Muscle of leg (tissue), 11 donors: Measurements from ENCODE around the gene PCCA. TPM values are rescaled to one million over a fixed set of nuclear protein-coding genes. Genes with fewer than 3 reads are reported as not detected.

Experiments
- DNase-seq: peaks from one replicate; pipeline ENCODE4 v3.0.0; 2013
- H3K27ac ChIP-seq: one replicate; pipeline ENCODE4 v1.5.1; 2013; ENCODE audit warnings: mild to moderate bottlenecking, low read length, control low read depth
- H3K27me3 ChIP-seq: one replicate; pipeline ENCODE4 v1.6.1; 2013; ENCODE audit warnings: low read length; ENCODE audit not compliant: control insufficient read depth, insufficient read depth
- H3K36me3 ChIP-seq: one replicate; pipeline ENCODE4 v1.6.1; 2013; ENCODE audit warnings: low read length; ENCODE audit not compliant: control insufficient read depth, insufficient read depth
- H3K4me1 ChIP-seq: one replicate; pipeline ENCODE4 v1.6.1; 2013; ENCODE audit warnings: low read length; ENCODE audit not compliant: control insufficient read depth, insufficient read depth
- H3K4me3 ChIP-seq: one replicate; pipeline ENCODE4 v1.5.1; 2013; ENCODE audit warnings: low read length, control low read depth
- H3K9me3 ChIP-seq: replicated peaks from 2 replicates; pipeline ENCODE4 v1.6.1; 2013; ENCODE audit warnings: low read depth, low read length; ENCODE audit not compliant: control insufficient read depth
- WGBS: methylation state at CpG from one replicate; pipeline ENCODE4 v1.1.5; 2013; ENCODE audit warnings: missing lambda C conversion rate; ENCODE audit not compliant: insufficient coverage; 5-methylcytosine and 5-hydroxymethylcytosine counted together
- polyA plus RNA-seq, 8 donors: library from polyadenylated mRNA; unstranded; fragments of 120-200 nt; gene quantifications; one replicate each; pipeline versions ENCODE4 v1.2.1 to v1.2.3, GENCODE V29; 2013; ENCODE audit warnings: inconsistent platforms in 1 of 8, low replicate concordance in 1 of 8; ENCODE audit not compliant: insufficient read length in 8 of 8, insufficient read depth in 1 of 8
- total RNA-seq: library from RNA; stranded (reverse); fragments of 120-200 nt; gene quantifications from one replicate; pipeline ENCODE4 v1.2.4, GENCODE V29; 2013

The PCCA gene
- total and polyA plus RNA-seq, 9 donors, result 23.9 to 35.5 (median 29.5) TPM

DNA sequence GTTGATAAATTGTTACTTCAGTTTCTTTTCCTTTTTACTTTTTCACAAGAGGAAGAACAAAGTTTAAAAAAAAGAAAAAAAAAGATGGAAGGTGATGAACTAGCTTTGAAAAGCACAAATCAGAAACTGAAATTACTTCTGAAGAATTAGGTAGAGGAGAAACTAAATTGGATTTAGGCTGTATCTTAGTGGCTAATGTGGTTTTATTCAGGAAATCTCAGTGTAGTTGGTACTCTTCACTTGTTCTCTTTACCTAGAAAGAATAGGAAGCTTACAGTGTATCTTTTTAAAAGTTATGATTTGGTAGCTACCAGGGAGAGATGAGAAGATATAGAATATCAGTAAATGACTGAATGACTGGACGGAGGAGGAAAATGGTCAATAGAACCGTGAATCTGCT lies 252.0 kb downstream of the PCCA start:
- H3K4me3 ChIP-seq, result no peak overlapping the region
- peaks cover 7% of the 10 kb centered on the region for H3K36me3 ChIP-seq
- no CpG with 5 or more reads among the region's 2 CpGs for WGBS
- H3K9me3 ChIP-seq, result peaks cover 8% of the 10 kb centered on the region
- DNase-seq, result no peak
- no peaks in the 10 kb centered on the region for H3K4me1 ChIP-seq
- no peak overlapping the region for H3K27ac ChIP-seq
- H3K27me3 ChIP-seq, result no peaks in the 10 kb centered on the region

DNA sequence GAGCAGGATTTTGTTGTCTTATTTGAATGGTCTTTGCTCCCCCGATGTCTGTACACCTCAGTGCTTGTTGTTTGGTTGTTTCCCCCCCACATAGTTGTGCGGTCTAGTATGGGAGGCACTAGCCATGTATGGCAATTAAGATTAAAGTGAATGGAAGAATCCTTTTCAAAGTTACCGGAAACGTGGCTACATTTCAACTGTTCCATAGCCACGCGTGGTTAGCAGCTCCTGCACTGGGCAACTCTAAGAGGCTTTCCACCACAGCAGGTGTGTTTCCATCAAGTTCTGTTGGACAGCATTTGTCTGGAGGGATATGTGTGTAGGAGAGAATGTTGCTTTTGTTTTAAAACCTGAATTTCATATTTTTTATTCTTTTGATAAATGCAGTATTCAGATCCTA lies 252.4 kb downstream of the PCCA start:
- no peak overlapping the region for H3K4me3 ChIP-seq
- H3K36me3 ChIP-seq, result peaks cover 7% of the 10 kb centered on the region
- DNase-seq, result no peak
- peaks cover 8% of the 10 kb centered on the region for H3K9me3 ChIP-seq
- WGBS, result no CpG with 5 or more reads among the region's 6 CpGs
- H3K4me1 ChIP-seq, result no peaks in the 10 kb centered on the region
- no peak overlapping the region for H3K27ac ChIP-seq
- no peaks in the 10 kb centered on the region for H3K27me3 ChIP-seq

DNA sequence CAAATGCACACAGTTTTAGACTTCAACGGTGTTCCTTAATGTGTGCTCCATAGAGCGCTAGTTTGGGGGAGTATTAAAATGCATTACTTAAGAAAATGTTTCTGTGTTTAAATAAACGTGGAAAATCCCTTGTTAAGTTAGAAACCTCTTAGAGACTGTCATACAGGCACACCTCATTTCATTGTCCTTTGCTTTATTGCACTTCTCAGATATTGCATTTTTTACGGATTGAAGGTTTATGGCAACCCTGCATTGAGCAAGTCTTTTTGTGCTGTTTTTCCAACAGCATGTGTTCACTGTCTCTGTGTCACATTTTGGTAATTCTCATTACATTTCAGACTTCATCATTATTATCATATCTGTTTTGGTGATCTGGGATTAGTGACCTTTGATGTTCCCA lies 255.7 kb downstream of the PCCA start:
- no peak for DNase-seq
- H3K4me3 ChIP-seq, result no peak overlapping the region
- no peaks in the 10 kb centered on the region for H3K27me3 ChIP-seq
- H3K27ac ChIP-seq, result no peak overlapping the region
- H3K9me3 ChIP-seq, result peaks cover 8% of the 10 kb centered on the region
- H3K4me1 ChIP-seq, result no peaks in the 10 kb centered on the region
- peaks cover 5% of the 10 kb centered on the region for H3K36me3 ChIP-seq
- WGBS, result 100% methylated on average over 1 of the region's 4 CpGs

DNA sequence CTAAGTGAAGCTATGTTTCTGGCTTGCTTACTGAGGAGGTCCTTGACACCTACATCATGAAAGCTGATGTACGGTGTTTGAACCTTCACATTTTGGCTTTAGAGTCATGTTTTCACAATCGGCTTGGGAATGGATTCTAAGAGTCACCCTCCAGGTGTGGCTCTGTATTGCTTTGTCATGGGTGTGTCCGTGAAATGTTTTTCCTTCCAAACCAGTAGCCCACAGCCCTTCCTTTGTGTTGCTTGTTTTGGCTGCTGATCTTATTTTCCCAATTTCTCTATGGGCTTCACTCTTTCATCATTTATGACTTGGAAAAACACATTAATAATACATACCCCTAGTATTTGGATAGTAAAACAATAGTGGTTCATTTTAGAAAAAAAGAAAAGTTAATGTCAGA lies 259.1 kb downstream of the PCCA start:
- H3K9me3 ChIP-seq, result peaks cover 8% of the 10 kb centered on the region
- H3K27ac ChIP-seq, result no peak overlapping the region
- no peaks in the 10 kb centered on the region for H3K36me3 ChIP-seq
- H3K4me3 ChIP-seq, result no peak overlapping the region
- no peaks in the 10 kb centered on the region for H3K4me1 ChIP-seq
- WGBS, result 50% methylated on average over 1 of the region's 3 CpGs
- no peaks in the 10 kb centered on the region for H3K27me3 ChIP-seq
- DNase-seq, result peak; percentile 12

DNA sequence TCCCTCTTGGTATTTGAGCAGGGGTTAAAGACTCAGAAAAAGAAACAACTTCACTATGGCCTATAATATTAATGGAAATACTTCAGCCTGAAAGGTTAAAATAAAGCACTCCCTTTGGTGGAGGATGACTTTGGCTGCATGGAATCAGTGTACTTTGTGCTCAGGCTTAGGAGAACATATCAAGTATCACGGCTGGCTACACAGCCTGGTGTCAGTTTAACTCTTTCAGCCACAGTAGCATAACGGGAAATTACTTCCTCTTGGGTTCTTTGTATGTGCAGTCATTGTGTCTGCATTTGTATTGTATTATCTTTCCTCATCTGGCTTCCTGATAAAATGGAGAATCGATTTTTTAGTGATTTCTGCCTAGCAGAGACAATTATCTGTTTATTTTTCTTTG lies 260.7 kb downstream of the PCCA start:
- H3K9me3 ChIP-seq, result peaks cover 8% of the 10 kb centered on the region
- no peak for DNase-seq
- WGBS, result no CpG with 5 or more reads among the region's 3 CpGs
- H3K4me3 ChIP-seq, result no peak overlapping the region
- H3K4me1 ChIP-seq, result no peaks in the 10 kb centered on the region
- no peaks in the 10 kb centered on the region for H3K27me3 ChIP-seq
- H3K27ac ChIP-seq, result no peak overlapping the region
- H3K36me3 ChIP-seq, result no peaks in the 10 kb centered on the region

DNA sequence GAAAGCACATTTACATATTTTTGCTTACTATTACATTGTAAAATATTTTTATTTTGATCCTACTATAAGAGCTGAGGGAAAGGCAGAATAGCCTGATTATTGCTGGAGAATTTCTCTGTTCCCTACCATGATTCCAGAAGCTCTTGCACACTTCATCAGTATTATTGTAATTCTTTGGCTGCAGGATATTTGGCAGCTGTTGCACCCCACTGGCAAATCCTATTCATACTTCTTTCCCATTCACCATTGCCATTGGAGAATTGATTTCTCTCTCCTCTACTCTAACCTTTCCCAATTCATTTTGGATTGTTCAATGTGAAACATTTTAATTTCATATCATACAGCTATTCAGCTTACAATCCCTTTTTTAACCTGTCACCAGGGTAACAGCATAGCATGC lies 261.7 kb downstream of the PCCA start:
- DNase-seq, result peak; percentile 47

DNA sequence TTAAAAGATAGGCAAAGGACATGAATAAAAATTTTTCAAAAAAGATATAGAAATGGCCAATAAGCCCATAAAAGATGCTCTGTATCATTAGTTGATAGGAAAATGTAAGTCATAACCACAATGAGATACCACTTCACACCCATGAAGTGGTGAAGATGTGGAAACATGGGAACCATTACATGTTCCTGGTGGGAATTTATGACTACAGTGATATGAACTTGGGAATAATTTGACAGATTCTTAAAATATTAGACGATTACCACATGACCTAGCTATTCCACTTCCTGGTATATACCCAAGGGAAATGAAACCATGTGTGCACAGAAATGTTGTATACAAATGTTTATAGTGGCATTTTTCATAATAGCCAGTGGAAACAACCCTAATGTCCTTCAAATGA lies 267.5 kb downstream of the PCCA start:
- H3K36me3 ChIP-seq, result no peaks in the 10 kb centered on the region
- H3K9me3 ChIP-seq, result no peaks in the 10 kb centered on the region
- peak; percentile 18 for DNase-seq
- no peak overlapping the region for H3K27ac ChIP-seq
- no peak overlapping the region for H3K4me3 ChIP-seq
- no CpG with 5 or more reads among the region's 1 CpG for WGBS
- no peaks in the 10 kb centered on the region for H3K27me3 ChIP-seq
- H3K4me1 ChIP-seq, result no peaks in the 10 kb centered on the region

More for the DNA sequence above, 261.7 kb downstream of the PCCA start:
- Histone ChIP-seq H3K4me1 (no peaks in the 10 kb centered on the region), H3K4me3 (no peak overlapping the region), H3K27me3 (no peaks in the 10 kb centered on the region), H3K27ac (no peak overlapping the region), H3K9me3 (peaks cover 2% of the 10 kb centered on the region), H3K36me3 (no peaks in the 10 kb centered on the region)

DNA sequence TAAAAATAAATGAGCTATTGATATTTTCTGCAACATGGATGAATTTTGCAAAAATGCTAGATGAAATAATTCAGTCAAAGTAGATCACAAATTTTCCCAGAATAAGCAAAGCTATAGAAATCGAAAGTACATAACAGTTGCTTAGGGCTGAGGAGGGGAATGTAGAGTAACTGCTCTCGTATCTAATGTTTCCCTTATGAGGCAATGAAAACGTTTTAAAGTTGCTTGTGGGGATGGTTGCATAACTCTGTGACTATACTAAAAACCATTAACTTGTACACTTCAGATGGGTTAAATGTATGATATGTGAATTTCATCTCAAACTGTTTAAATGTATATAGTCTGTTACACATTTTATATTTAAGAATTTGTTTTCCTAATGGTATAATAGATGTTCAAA lies 268.0 kb downstream of the PCCA start:
- no peaks in the 10 kb centered on the region for H3K36me3 ChIP-seq
- H3K9me3 ChIP-seq, result no peaks in the 10 kb centered on the region
- H3K4me1 ChIP-seq, result no peaks in the 10 kb centered on the region
- H3K4me3 ChIP-seq, result no peak overlapping the region
- H3K27ac ChIP-seq, result no peak overlapping the region
- no peaks in the 10 kb centered on the region for H3K27me3 ChIP-seq
- peak; percentile 46 for DNase-seq
- WGBS, result no CpG with 5 or more reads among the region's 3 CpGs

DNA sequence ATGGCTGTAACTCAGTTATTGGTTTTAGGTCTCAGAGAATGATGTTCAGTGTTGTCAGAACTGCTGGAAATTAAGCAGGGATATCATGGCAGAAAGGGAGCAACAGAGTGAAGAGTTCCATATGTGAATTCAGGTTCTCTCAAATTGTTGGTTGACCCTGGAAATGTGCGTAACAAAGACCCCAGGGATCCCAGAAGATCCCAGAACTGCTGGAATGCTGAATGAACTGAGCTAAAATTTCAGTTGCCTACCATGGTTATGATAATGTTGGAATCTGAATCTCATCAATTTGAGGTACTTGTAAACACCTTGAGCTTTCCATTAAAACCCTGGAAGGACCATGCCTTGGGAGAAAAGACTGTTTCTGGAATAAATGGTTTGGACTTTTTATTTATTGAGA lies 268.9 kb downstream of the PCCA start:
- no peak overlapping the region for H3K27ac ChIP-seq
- WGBS, result 100% methylated on average over 1 of the region's 1 CpG
- H3K36me3 ChIP-seq, result no peaks in the 10 kb centered on the region
- DNase-seq, result no peak
- H3K27me3 ChIP-seq, result no peaks in the 10 kb centered on the region
- no peaks in the 10 kb centered on the region for H3K4me1 ChIP-seq
- no peaks in the 10 kb centered on the region for H3K9me3 ChIP-seq
- no peak overlapping the region for H3K4me3 ChIP-seq

DNA sequence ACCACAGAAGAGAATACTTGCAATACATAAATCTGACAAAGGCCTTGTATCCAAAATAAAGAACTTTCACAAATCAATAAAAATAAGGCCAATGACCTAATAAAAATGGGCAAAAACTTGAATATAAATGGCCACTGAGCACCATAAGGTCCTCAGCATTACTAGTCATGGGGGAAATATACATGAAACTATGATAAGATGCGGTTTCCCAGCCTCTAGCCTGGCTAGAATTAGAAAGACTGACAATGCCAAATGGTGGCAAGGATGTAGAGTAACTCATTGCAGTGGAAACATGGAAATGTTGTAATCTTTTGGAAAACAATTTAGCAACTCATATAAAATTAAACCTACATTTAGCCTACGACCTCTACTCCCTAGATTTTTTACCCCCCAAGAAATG lies 272.6 kb downstream of the PCCA start:
- Histone ChIP-seq H3K9me3 (no peaks in the 10 kb centered on the region), H3K4me1 (no peaks in the 10 kb centered on the region), H3K4me3 (no peak overlapping the region), H3K27me3 (no peaks in the 10 kb centered on the region), H3K36me3 (no peaks in the 10 kb centered on the region), H3K27ac (no peak overlapping the region)
- no peak for DNase-seq
- 100% methylated on average over 1 of the region's 2 CpGs for WGBS

DNA sequence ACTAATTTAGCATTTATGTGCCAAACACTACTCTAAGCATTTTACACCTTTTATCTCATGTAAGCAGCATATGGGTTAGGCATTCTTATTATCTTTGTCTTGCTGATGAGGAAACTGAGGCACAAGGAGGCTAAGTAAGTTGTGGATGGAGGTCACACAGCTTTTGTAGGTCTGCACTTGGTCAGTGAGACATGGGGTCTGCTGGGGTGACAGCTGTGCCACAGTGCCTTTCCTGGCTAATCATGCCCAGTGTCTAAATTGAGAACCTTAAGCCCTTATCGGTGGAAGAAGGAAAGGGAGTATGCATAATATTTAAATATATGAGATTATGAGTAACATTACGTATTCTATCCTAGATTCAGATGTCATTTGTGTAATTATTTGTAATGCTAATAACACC lies 273.5 kb downstream of the PCCA start:
- Histone ChIP-seq H3K4me1 (no peaks in the 10 kb centered on the region), H3K4me3 (no peak overlapping the region), H3K36me3 (no peaks in the 10 kb centered on the region), H3K27ac (no peak overlapping the region), H3K27me3 (no peaks in the 10 kb centered on the region), H3K9me3 (no peaks in the 10 kb centered on the region)
- no peak for DNase-seq
- no CpG with 5 or more reads among the region's 2 CpGs for WGBS
